Neural progenitor cell (in vitro differentiated cells): Measurements from ENCODE around the gene MMEL1. TPM values are rescaled to one million over a fixed set of nuclear protein-coding genes. Genes with fewer than 3 reads are reported as not detected.

ENCODE experiments used
- DNase-seq: peaks from one replicate; pipeline ENCODE4 v3.0.0-alpha.2; 2016; ENCODE audit warnings: low spot score
- H2AFZ ChIP-seq: fragments of 200-600 bp; sonication (generic); replicated peaks from 2 replicates; pipeline ENCODE4 v1.6.1; 2016; ENCODE audit warnings: antibody characterized with exemption
- H3F3A ChIP-seq: fragments of 200-600 bp; sonication (generic); 2 replicates; pipeline ENCODE4 v1.6.1; 2016; ENCODE audit warnings: antibody characterized with exemption, low read depth
- H3K27ac ChIP-seq: fragments of 200-600 bp; sonication (generic); 2 replicates; pipeline ENCODE4 v1.5.1; 2016; ENCODE audit warnings: mild to moderate bottlenecking
- H3K27me3 ChIP-seq: fragments of 200-600 bp; sonication (generic); 2 replicates; pipeline ENCODE4 v1.6.1; 2016; ENCODE audit warnings: mild to moderate bottlenecking, moderate library complexity
- H3K36me3 ChIP-seq: fragments of 200-600 bp; sonication (generic); 2 replicates; pipeline ENCODE4 v1.5.1; 2016
- H3K4me1 ChIP-seq: fragments of 200-600 bp; sonication (generic); 2 replicates; pipeline ENCODE4 v1.6.1; 2016; ENCODE audit warnings: mixed run types
- H3K4me2 ChIP-seq: fragments of 200-600 bp; sonication (generic); 2 replicates; pipeline ENCODE4 v1.6.1; 2016
- H3K4me3 ChIP-seq: fragments of 200-600 bp; sonication (generic); 2 replicates; pipeline ENCODE4 v1.5.1; 2016
- H3K79me2 ChIP-seq: fragments of 200-600 bp; sonication (generic); 2 replicates; pipeline ENCODE4 v1.6.1; 2016; ENCODE audit warnings: low read depth
- H3K9ac ChIP-seq: fragments of 200-600 bp; sonication (generic); 2 replicates; pipeline ENCODE4 v1.6.1; 2016
- H3K9me3 ChIP-seq: fragments of 200-600 bp; sonication (generic); 2 replicates; pipeline ENCODE4 v1.5.1; 2016; ENCODE audit warnings: low read depth
- H4K20me1 ChIP-seq: fragments of 200-600 bp; sonication (generic); 2 replicates; pipeline ENCODE4 v1.6.1; 2016; ENCODE audit warnings: low read depth
- H3K27ac Mint-ChIP-seq: 3 replicates; pipeline ENCODE4 v1.8.0; 2021; ENCODE audit warnings: mixed read lengths
- H3K27me3 Mint-ChIP-seq: 2 replicates; pipeline ENCODE4 v1.8.0; 2022; ENCODE audit warnings: low read depth, mild to moderate bottlenecking, inconsistent platforms, moderate library complexity, mixed read lengths; ENCODE audit not compliant: insufficient read depth
- H3K36me3 Mint-ChIP-seq: 3 replicates; pipeline ENCODE4 v1.8.0; 2021; ENCODE audit warnings: mixed read lengths
- H3K4me1 Mint-ChIP-seq: 3 replicates; pipeline ENCODE4 v1.8.0; 2021; ENCODE audit warnings: mixed read lengths
- H3K4me3 Mint-ChIP-seq: 3 replicates; pipeline ENCODE4 v1.8.0; 2021; ENCODE audit warnings: mild to moderate bottlenecking, moderate library complexity, mixed read lengths
- H3K9me3 Mint-ChIP-seq: 3 replicates; pipeline ENCODE4 v1.8.0; 2020; ENCODE audit warnings: mixed read lengths
- CTCF ChIP-seq: fragments of 200-600 bp; sonication (generic); IDR thresholded peaks from 2 replicates; pipeline ENCODE4 v1.5.1; 2017; ENCODE audit warnings: antibody characterized with exemption, mild to moderate bottlenecking
- EZH2 ChIP-seq: fragments of 200-600 bp; sonication (generic); IDR thresholded peaks from 2 replicates; pipeline ENCODE4 v1.6.1; 2017; ENCODE audit warnings: antibody characterized with exemption, mild to moderate bottlenecking, moderate library complexity
- EZH2phosphoT487 ChIP-seq: fragments of 200-600 bp; sonication (generic); IDR thresholded peaks from 2 replicates; pipeline ENCODE4 v1.6.1; 2017; ENCODE audit warnings: antibody characterized with exemption
- total RNA-seq: library from RNA; depleted of rRNA; stranded (reverse); fragments of >200 nt; gene quantifications from 2 replicates; pipeline ENCODE4 v1.2.3, GENCODE V29; 2015; ENCODE audit warnings: low replicate concordance

Gene MMEL1
- total RNA-seq, 1 donor from 2014 or later: 0.19 TPM

GRCh38 chr1:2587071-2587859, 45.6 kb downstream of the MMEL1 start:
- no peaks in the 10 kb centered on the region for H3K36me3 ChIP-seq
- peak; percentile 70 for DNase-seq
- H3K4me1 ChIP-seq: peaks cover 22% of the 10 kb centered on the region
- H3K79me2 ChIP-seq: peaks cover 3% of the 10 kb centered on the region
- H3K4me3 ChIP-seq: peak overlapping the region; percentile 69
- no peaks in the 10 kb centered on the region for H3K9me3 ChIP-seq
- no peaks in the 10 kb centered on the region for H3K36me3 Mint-ChIP-seq
- peaks cover 6% of the 10 kb centered on the region for H3K27me3 Mint-ChIP-seq
- H2AFZ ChIP-seq: peak overlapping the region; percentile 66
- no peaks in the 10 kb centered on the region for H3K9me3 Mint-ChIP-seq
- H4K20me1 ChIP-seq: peaks cover 6% of the 10 kb centered on the region
- H3K27me3 ChIP-seq: no peaks in the 10 kb centered on the region
- peak overlapping the region; percentile 82 for H3K4me3 Mint-ChIP-seq
- H3K27ac ChIP-seq: no peak overlapping the region
- TF ChIP-seq EZH2phosphoT487: no peak
- H3K9ac ChIP-seq: peak overlapping the region; percentile 3
- peaks cover 16% of the 10 kb centered on the region for H3K4me1 Mint-ChIP-seq
- H3K4me2 ChIP-seq: peak overlapping the region; percentile 90
- H3K27ac Mint-ChIP-seq: no peak overlapping the region
- H3F3A ChIP-seq: peaks cover 22% of the 10 kb centered on the region

GRCh38 chr1:2586154-2587070, 46.4 kb downstream of the MMEL1 start, which contains the start of gene PRXL2B:
Gene PRXL2B (plus strand): TSS chr1:2586777. CDS start chr1:2586886, 109 bp downstream.
- no peaks in the 10 kb centered on the region for H3K9me3 Mint-ChIP-seq
- Histone ChIP-seq H4K20me1 (peaks cover 6% of the 10 kb centered on the region), H3K9ac (peak within 1 kb of the TSS; percentile 48), H2AFZ (peak within 1 kb of the TSS; percentile 66), H3F3A (peaks cover 22% of the 10 kb centered on the region), H3K4me3 (peak within 1 kb of the TSS; percentile 69), H3K27me3 (no peaks in the 10 kb centered on the region), H3K9me3 (no peaks in the 10 kb centered on the region), H3K79me2 (peaks cover 3% of the 10 kb centered on the region), H3K36me3 (no peaks in the 10 kb centered on the region), H3K4me2 (peak within 1 kb of the TSS; percentile 90), H3K4me1 (peaks cover 22% of the 10 kb centered on the region), H3K27ac (peak within 1 kb of the TSS; percentile 40)
- H3K36me3 Mint-ChIP-seq: no peaks in the 10 kb centered on the region
- peak within 1 kb of the TSS; percentile 89 for H3K4me3 Mint-ChIP-seq
- peak; percentile 99 for DNase-seq
- peaks cover 6% of the 10 kb centered on the region for H3K27me3 Mint-ChIP-seq
- H3K4me1 Mint-ChIP-seq: peaks cover 20% of the 10 kb centered on the region
- no peak within 1 kb of the TSS for H3K27ac Mint-ChIP-seq
- TF ChIP-seq EZH2: no peak
- no peak for TF ChIP-seq CTCF

- peak overlapping the region; percentile 48 for H3K9ac ChIP-seq
- Mint-ChIP-seq H3K4me1 (peaks cover 22% of the 10 kb centered on the region), H3K9me3 (no peaks in the 10 kb centered on the region), H3K27ac (no peak overlapping the region), H3K36me3 (no peaks in the 10 kb centered on the region), H3K27me3 (peaks cover 8% of the 10 kb centered on the region), H3K4me3 (peak overlapping the region; percentile 89)
- H2AFZ ChIP-seq: no peak overlapping the region
- no peak for TF ChIP-seq EZH2
- no peak for TF ChIP-seq EZH2phosphoT487
- TF ChIP-seq CTCF: no peak
- H3K4me2 ChIP-seq: peak overlapping the region; percentile 85
- no peaks in the 10 kb centered on the region for H3K27me3 ChIP-seq
- H3K36me3 ChIP-seq: no peaks in the 10 kb centered on the region
- DNase-seq: peak; percentile 58
- no peaks in the 10 kb centered on the region for H3K9me3 ChIP-seq
- peaks cover 6% of the 10 kb centered on the region for H4K20me1 ChIP-seq
- peak overlapping the region; percentile 69 for H3K4me3 ChIP-seq
- peaks cover 3% of the 10 kb centered on the region for H3K79me2 ChIP-seq
- peaks cover 22% of the 10 kb centered on the region for H3F3A ChIP-seq
- H3K27ac ChIP-seq: peak overlapping the region; percentile 40
- H3K4me1 ChIP-seq: peaks cover 22% of the 10 kb centered on the region
These were observed 47.3 kb downstream of the MMEL1 start for GRCh38 chr1:2585318-2586092.
